Adipocyte (in vitro differentiated cells): ENCODE results near the gene OR7C2.
"Not testable (repeated sequence)": the region's sequence is repeated elsewhere in the genome, so short reads cannot be mapped to it uniquely, and the experiment has no call there.

Source experiments
- DNase-seq: peaks from one replicate; pipeline ENCODE4 v3.0.0-alpha.2; 2015; ENCODE audit warnings: low read depth
- H3K27me3 ChIP-seq: replicated peaks from 2 replicates; pipeline ENCODE4 v1.7.0; 2013; ENCODE audit warnings: mild to moderate bottlenecking, low read length, moderate library complexity; ENCODE audit not compliant: control insufficient read depth, insufficient read depth
- H3K36me3 ChIP-seq: 2 replicates; pipeline ENCODE4 v1.7.0; 2013; ENCODE audit warnings: low read length, mild to moderate bottlenecking, moderate library complexity; ENCODE audit not compliant: control insufficient read depth, insufficient read depth, severe bottlenecking
- H3K4me1 ChIP-seq: 2 replicates; pipeline ENCODE4 v1.7.0; 2013; ENCODE audit warnings: mild to moderate bottlenecking, low read length, moderate library complexity; ENCODE audit not compliant: control insufficient read depth, insufficient read depth
- H3K4me3 ChIP-seq: 2 replicates; pipeline ENCODE4 v1.7.0; 2013; ENCODE audit warnings: mild to moderate bottlenecking, low read length, moderate library complexity
- H3K9ac ChIP-seq: 2 replicates; pipeline ENCODE4 v1.7.0; 2013; ENCODE audit warnings: mild to moderate bottlenecking, low read length, moderate library complexity
- H3K9me3 ChIP-seq: 2 replicates; pipeline ENCODE4 v1.7.0; 2013; ENCODE audit warnings: mild to moderate bottlenecking, low read length, moderate library complexity; ENCODE audit not compliant: control insufficient read depth

The OR7C2 gene

DNA sequence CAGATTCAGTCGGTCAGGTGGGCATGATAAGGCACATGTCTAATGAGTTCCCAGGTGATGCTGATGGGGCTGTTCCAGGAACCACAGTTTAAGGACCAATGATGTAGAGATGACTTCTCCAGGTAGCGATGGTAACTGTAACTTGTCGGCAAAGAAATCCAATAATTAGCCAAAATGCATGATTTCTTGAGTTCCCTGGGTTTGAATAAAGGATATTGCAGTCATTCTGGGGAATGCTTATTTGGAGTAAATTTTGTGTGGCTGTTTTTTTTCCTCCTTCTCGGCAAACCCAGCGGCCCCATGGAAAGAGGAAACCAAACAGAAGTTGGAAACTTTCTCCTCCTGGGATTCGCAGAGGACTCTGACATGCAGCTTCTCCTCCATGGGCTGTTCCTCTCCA lies at the start of gene OR7C2:
Gene OR7C2, plus strand, starts transcription at position 301 of the 400 bp plus-strand sequence. Its CDS starts 0 bp downstream, at position 301.
- no peaks in the 10 kb centered on the region for H3K36me3 ChIP-seq
- no peaks in the 10 kb centered on the region for H3K9me3 ChIP-seq
- H3K4me1 ChIP-seq: peaks cover 3% of the 10 kb centered on the region
- H3K27me3 ChIP-seq: no peaks in the 10 kb centered on the region
- H3K4me3 ChIP-seq: no peak within 1 kb of the TSS
- no peak within 1 kb of the TSS for H3K9ac ChIP-seq
- DNase-seq: no peak

DNA sequence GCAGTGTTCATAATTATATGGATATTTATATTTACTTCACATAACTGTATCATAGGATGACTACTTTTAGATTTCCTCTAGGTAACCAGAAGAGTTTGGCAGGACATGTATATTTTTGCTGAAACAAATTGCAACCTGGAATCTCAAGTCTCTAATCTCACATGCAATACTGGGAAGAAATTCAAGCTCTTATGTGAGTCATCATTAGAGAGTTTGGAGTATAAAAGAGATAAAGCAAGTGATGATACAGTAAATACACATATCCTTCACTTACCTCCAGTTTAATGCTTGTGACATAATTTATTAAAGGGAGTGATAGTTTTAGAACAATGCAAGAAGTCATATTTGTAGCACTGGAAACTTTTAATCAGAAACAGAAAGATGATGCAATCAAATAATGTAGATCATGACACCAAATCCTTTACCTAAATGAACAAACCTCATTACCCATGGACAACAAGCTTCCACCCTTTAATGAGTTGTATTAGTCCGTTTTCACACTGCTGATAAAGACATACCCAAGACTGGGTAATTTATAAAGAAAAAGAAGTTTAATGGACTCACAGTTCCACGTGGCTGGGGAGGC lies 39.5 kb upstream of the OR7C2 start:
- Histone ChIP-seq H3K9ac (no peak overlapping the region), H3K27me3 (peaks cover 6% of the 10 kb centered on the region), H3K9me3 (no peaks in the 10 kb centered on the region), H3K36me3 (no peaks in the 10 kb centered on the region), H3K4me3 (no peak overlapping the region), H3K4me1 (no peaks in the 10 kb centered on the region)
- DNase-seq: no peak

DNA sequence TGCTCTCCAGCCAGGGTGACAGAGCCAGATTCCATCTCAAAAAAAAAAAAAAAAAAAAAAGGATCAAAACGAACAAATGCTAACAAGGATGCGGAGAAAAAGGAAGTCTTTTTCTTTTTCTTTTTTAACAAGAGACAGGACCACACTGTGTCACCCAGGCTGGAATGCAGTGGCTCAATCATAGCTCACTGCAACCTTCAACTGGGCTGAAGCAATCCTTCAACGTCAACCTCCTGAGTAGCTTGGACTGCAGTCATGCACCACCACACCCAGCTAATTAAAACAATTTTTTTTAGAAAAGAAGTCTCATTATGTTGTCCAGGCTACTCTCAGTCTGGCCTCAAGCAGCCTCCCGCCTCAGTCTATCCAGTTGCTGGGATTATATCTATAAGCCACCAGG lies 34.6 kb upstream of the OR7C2 start:
- Histone ChIP-seq H3K4me3 (no peak overlapping the region), H3K4me1 (no peaks in the 10 kb centered on the region), H3K27me3 (no peaks in the 10 kb centered on the region), H3K9me3 (no peaks in the 10 kb centered on the region), H3K36me3 (no peaks in the 10 kb centered on the region), H3K9ac (no peak overlapping the region)
- DNase-seq: no peak

DNA sequence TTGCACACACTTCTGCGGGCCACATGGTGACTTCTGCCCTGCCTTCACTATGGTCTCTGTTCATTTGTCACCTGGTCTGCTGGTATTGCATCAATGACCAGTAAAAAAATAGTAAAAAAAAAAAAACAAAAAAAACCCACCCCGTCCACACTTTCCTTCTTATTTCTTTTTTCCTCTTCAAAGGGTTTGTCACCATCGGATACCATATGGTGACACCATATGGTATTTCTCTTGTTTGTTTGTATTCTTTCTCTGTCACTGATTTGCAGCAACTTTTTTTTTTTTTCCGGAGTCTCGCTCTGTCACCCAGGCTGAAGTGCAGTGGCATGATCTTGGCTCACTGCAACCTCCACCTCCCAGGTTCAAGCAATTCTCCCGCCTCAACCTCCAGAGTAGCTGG lies 26.2 kb upstream of the OR7C2 start:
- Histone ChIP-seq H3K9ac (no peak overlapping the region), H3K9me3 (peaks cover 9% of the 10 kb centered on the region)

GRCh38 chr19:14916848-14917247 lies 24.4 kb upstream of the OR7C2 start:
- H3K27me3 ChIP-seq: no peaks in the 10 kb centered on the region
- DNase-seq: no peak
- H3K9me3 ChIP-seq: peaks cover 9% of the 10 kb centered on the region

More for the DNA sequence above, 26.2 kb upstream of the OR7C2 start:
- Histone ChIP-seq H3K4me1 (no peaks in the 10 kb centered on the region), H3K4me3 (no peak overlapping the region), H3K27me3 (no peaks in the 10 kb centered on the region), H3K36me3 (no peaks in the 10 kb centered on the region)
- no peak for DNase-seq

GRCh38 chr19:14933506-14933905 lies 7.8 kb upstream of the OR7C2 start:
- H3K4me1 ChIP-seq: no peaks in the 10 kb centered on the region
- peaks cover 7% of the 10 kb centered on the region for H3K9me3 ChIP-seq
- H3K36me3 ChIP-seq: no peaks in the 10 kb centered on the region
- H3K27me3 ChIP-seq: no peaks in the 10 kb centered on the region
- no peak for DNase-seq
- H3K4me3 ChIP-seq: no peak overlapping the region
- no peak overlapping the region for H3K9ac ChIP-seq

More at GRCh38 chr19:14916848-14917247, 24.4 kb upstream of the OR7C2 start:
- Histone ChIP-seq H3K4me3 (no peak overlapping the region), H3K36me3 (no peaks in the 10 kb centered on the region), H3K9ac (no peak overlapping the region), H3K4me1 (no peaks in the 10 kb centered on the region)

GRCh38 chr19:14940266-14940665 lies 1.0 kb upstream of the OR7C2 start:
- no peak for DNase-seq
- Histone ChIP-seq H3K4me3 (no peak overlapping the region), H3K9ac (no peak overlapping the region), H3K4me1 (peaks cover 3% of the 10 kb centered on the region), H3K27me3 (no peaks in the 10 kb centered on the region), H3K36me3 (no peaks in the 10 kb centered on the region), H3K9me3 (no peaks in the 10 kb centered on the region)

DNA sequence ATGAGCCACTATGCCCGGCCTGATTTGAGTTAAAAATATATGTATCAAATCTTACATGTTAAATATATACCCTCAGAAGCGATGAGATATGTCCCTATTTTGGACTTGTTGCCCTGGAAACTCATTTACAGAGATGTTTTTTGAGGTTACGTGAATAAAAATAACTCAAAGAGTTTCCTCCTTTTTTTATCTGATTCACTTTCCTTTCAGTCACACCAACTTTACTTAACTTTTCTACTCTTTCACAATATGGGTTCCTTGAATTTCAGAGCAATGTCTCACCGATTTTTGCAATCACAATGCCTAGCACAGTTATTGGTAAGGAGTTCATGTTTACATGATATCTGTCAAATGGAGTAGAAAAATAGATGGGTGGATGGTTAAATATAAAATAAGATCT lies 2.3 kb downstream of the OR7C2 start:
- peak; percentile 27 for DNase-seq

GRCh38 chr19:14944456-14944855 lies 3.2 kb downstream of the OR7C2 start:
- Histone ChIP-seq H3K4me3 (no peak overlapping the region), H3K27me3 (no peaks in the 10 kb centered on the region), H3K9ac (no peak overlapping the region), H3K4me1 (peaks cover 3% of the 10 kb centered on the region), H3K9me3 (no peaks in the 10 kb centered on the region), H3K36me3 (no peaks in the 10 kb centered on the region)
- no peak for DNase-seq

More for the DNA sequence above, 2.3 kb downstream of the OR7C2 start:
- Histone ChIP-seq H3K9ac (no peak overlapping the region), H3K36me3 (no peaks in the 10 kb centered on the region), H3K4me3 (no peak overlapping the region), H3K9me3 (no peaks in the 10 kb centered on the region), H3K4me1 (peaks cover 3% of the 10 kb centered on the region), H3K27me3 (no peaks in the 10 kb centered on the region)

GRCh38 chr19:14949413-14949812 lies 8.1 kb downstream of the OR7C2 start:
- not testable (repeated sequence) for H3K27me3 ChIP-seq, H3K9ac ChIP-seq, H3K4me1 ChIP-seq, H3K4me3 ChIP-seq, H3K36me3 ChIP-seq, DNase-seq, H3K9me3 ChIP-seq

- Histone ChIP-seq H3K9me3 (peaks cover 3% of the 10 kb centered on the region), H3K4me3 (no peak overlapping the region), H3K9ac (no peak overlapping the region), H3K4me1 (no peaks in the 10 kb centered on the region), H3K27me3 (no peaks in the 10 kb centered on the region), H3K36me3 (no peaks in the 10 kb centered on the region)
- DNase-seq: no peak
Observed at GRCh38 chr19:14949876-14950275, 8.6 kb downstream of the OR7C2 start.

DNA sequence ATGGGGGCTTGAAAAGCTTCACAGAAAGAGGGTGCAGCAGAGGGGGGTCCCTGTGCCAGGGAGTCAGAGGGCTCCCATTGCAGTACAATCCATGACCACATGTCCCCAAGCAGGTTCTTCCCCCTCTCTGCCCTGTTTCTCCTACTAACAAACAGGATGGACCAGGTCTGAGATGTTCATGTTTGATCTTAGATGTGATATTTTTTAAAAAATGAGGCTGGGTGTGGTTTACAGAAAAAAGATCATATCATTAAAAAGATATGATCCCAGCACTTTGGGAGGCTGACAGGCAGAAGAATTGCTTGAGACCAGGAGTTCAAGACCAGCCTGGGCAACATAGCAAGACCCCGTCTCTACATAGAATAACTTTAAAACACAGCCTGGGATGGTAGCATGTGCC lies 9.1 kb downstream of the OR7C2 start:
- H3K36me3 ChIP-seq: no peaks in the 10 kb centered on the region
- no peak overlapping the region for H3K4me3 ChIP-seq
- H3K27me3 ChIP-seq: no peaks in the 10 kb centered on the region
- H3K9me3 ChIP-seq: peaks cover 3% of the 10 kb centered on the region
- DNase-seq: no peak
- no peaks in the 10 kb centered on the region for H3K4me1 ChIP-seq
- H3K9ac ChIP-seq: no peak overlapping the region
